Neural progenitor cell (in vitro differentiated cells): ENCODE results near the gene SLC35E4.

Experiments used
- EZH2 ChIP-seq: fragments of 200-600 bp; sonication (generic); IDR thresholded peaks from 2 replicates; pipeline ENCODE4 v1.6.1; 2017; ENCODE audit warnings: antibody characterized with exemption, mild to moderate bottlenecking, moderate library complexity
- TF ChIP-seq, protein P1 (sequence below): fragments of 200-600 bp; sonication (generic); IDR thresholded peaks from 2 replicates; pipeline ENCODE4 v1.5.1; 2017; ENCODE audit warnings: antibody characterized with exemption, mild to moderate bottlenecking

GRCh38 chr22:30691204-30691603, 55.6 kb downstream of the SLC35E4 start:
- TF ChIP-seq EZH2, result no peak
- TF ChIP-seq, protein P1, sequence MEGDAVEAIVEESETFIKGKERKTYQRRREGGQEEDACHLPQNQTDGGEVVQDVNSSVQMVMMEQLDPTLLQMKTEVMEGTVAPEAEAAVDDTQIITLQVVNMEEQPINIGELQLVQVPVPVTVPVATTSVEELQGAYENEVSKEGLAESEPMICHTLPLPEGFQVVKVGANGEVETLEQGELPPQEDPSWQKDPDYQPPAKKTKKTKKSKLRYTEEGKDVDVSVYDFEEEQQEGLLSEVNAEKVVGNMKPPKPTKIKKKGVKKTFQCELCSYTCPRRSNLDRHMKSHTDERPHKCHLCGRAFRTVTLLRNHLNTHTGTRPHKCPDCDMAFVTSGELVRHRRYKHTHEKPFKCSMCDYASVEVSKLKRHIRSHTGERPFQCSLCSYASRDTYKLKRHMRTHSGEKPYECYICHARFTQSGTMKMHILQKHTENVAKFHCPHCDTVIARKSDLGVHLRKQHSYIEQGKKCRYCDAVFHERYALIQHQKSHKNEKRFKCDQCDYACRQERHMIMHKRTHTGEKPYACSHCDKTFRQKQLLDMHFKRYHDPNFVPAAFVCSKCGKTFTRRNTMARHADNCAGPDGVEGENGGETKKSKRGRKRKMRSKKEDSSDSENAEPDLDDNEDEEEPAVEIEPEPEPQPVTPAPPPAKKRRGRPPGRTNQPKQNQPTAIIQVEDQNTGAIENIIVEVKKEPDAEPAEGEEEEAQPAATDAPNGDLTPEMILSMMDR, result no peak
